Stimulated activated CD4-positive, alpha-beta T cell treated with anti-CD3 and anti-CD28 coated beads, Interleukin-4, amount 100 ng/mL, for 4 hours (primary cell): ENCODE data around the gene F12.

Experiments
- DNase-seq, 2 experiments: peaks; one replicate each; pipeline ENCODE4 v3.0.0-alpha.2; 2020

Gene F12

DNA sequence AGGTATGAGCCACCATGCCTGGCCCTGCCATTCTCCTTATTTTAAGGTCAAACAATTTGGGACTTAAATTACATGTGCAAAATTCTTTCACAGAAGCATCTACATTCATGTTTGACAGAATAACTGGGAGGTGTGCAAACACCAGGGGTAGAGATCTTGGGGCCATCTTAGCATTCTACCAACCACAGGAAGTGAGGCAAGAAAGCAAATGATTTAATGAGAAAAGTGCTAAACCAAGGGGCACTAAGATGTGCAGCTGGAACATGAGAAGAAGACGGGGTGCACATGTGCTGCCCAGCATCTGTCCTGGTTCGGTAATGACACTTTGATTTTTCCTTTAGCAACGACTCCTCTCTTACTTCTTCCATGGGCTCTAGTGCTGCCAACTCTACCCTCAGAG, 1.2 kb upstream of the F12 start:
- DNase-seq, result no peak

DNA sequence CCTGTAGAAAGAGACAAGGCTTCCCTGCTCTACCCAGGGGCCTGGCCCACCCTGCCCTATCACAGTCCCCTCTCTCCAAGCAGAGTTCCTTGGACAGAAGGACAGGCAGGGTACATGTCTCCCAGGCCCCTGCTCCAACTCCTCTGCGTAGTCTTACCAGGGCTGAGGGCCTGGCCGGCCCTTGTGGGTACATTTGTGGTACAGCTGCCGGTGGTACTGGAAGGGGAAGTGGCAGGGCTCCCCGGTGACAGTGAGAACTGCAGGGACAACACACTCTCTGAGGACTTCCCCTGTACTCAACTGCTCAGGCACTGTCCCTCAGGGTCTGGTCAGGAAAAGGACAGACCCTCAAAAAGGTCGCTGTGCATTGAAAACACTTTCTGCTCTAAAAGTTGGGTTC, 3.6 kb downstream of the F12 start:
- DNase-seq, result no peak

GRCh38 chr5:177405312-177405711, 4.1 kb downstream of the F12 start:
- DNase-seq, result no peak

DNA sequence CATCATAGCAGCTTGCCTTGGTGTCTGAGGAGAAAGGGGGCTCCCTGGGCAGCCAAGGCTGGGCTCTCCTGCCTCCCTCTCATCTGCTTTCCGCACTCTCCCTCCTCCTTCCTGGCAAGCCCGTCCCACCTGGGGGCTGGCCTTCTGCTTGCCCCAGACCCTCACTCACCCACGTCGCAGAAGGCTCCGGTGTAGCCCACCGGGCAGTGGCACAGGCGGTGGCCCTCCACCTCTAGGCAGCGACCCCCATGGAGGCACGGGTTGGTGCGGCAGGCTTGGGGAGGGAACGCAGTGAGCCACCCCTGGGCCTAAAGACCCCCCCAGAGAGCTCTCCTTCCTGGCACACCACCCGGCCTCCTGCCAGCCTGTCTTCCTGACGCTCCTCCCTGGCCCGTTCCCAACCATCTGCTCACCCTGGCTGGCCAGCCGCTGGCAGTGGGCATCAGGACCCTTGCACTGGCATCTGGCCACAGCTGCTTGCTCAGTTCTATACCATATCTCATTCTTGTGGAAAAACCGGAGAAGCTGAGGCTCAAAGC, 4.7 kb downstream of the F12 start:
- DNase-seq, result no peak

GRCh38 chr5:177403792-177404640, 5.3 kb downstream of the F12 start:
- DNase-seq, result peak; percentile 83 to 85

DNA sequence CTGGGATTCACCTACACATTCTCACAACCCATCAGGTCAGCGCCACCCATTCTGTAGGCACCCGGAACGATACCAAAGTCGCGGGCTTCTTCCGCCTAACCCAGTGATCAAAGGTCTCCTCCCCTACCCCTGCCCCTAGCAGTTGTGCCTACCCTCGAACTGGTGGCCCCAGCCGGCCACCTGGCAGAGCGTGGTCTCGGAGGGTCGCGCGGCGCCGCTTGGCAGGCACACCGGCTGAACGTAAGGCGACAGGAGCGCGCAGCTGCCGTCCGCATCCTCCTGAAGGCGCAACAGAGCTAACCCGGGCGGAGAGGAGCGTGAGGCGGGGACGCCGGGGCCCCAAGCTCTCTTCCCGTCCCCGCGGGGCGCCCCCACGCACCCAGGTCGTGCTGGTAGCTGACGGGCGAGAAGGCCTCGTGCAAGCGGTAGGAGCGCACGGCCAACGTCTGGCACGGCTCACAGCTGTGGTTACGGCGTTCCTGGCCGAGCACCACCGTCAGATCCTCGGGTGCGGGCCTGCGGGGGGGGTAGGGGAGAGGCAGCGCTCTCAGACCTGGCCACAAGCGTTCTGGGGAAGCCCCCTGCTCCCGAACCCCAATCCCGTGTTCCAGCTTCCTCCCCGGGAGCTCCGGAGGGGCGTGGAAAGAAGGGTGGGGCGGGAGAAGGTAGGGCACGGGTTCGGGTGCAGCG, 6.1 kb downstream of the F12 start:
- DNase-seq, result peak; percentile 41 to 49

DNA sequence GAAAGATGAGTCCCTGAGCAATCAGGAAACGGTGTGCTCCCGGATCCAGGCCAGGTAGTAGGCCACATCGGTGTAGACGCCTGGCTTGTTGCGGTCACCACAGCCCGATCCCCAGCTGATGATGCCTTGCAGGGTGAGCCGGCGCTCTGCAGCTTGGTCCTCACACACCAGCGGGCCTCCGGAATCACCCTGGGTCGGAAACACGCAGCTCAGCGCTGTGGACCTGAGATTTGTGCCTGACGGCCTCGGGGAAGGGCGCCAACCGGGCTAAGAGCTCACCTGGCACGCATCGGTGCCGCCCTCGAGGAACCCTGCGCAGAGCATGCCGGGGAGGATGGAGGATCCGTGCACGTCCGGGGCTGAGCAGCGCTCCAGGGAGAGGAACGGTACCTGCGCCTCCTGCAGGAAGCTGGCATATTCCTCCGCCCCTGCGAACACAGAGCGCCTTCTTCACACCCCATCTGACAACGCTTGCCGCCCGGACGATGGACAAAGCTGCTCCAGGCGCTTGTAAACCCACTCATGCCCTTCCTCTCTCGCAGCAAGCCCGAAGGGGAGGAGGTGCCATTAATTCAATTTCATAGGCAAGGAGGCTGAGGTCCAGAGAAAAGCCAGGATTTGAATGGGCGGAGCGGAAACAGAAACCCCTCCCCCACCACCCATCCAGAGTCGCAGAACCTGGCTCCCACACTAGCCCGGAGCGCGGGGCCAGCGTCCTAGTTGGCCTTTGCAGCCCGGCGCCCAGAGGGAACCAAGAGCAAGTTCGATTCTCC, 6.9 kb downstream of the F12 start:
- peak; percentile 65 to 70 for DNase-seq

DNA sequence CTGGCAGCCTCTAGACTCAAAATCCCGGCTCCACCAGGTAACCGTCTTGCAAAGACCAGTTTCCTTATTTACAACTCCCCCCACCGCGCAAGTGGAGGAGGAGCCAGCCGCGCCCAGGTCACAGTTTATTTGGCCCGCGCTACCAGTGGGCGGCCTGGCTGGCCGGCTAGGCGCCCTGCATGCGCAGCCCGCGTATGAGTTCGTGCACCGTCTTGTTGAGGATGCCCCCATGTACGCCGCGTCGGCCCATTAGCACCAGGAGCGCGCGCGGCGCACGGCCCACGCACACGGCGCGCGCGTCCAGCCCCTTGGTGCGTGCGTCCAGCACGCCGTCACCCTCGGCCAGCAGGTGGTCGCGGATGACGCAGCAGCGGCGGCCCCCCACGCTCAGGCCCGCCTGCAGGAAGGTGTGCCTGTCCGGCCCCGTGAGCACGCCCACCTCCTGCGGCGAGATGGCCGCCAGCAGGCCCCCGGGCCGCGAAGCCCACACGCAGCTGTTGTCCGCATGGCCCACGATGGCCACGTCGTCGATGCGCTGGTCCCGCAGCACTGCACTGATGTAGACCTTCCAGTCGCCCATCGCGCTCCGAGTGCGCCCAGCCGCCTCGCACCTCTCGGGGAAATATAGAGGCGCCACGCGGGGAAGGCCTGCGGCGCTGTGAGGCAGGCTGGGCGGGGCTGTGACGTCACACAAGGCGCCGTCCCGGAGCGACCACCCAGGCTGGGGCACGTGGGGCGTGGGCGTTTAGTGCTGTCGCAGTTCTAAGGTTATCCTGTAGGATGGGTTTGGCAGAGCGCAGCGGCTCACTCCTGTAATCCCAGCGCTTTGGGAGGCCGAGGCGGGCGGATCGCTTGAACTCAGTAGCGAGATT, 9.1 kb downstream of the F12 start, which contains the start of gene PFN3:
PFN3 (minus strand) TSS at position 665 of the 872 bp plus-strand sequence; CDS start at position 580, 85 bp downstream.
- DNase-seq, result no peak

GRCh38 chr5:177397875-177398390, 11.4 kb downstream of the F12 start:
- DNase-seq, result no peak

GRCh38 chr5:177396807-177397206, 12.6 kb downstream of the F12 start:
- no peak for DNase-seq

DNA sequence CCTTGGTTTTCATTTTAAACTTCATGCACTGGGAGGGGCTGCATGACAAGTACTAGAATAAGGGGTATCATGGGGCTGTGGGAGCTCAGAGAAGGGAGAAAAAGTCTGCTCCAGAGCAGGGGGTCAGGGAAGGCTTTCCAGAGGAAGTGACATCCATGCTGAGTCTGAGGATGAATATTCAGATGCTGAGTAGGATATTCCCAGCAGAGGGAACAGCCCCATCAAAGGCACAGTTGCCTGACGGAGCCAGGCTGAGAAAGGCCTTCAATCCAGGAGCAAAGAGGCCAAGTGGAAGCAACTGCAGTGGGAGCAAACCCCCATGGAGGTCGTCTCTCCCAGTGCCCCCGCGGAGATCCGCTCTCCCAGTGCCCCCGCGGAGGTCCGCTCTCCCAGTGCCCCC, 13.3 kb downstream of the F12 start:
- no peak for DNase-seq

GRCh38 chr5:177393990-177394389, 15.4 kb downstream of the F12 start:
- no peak for DNase-seq

DNA sequence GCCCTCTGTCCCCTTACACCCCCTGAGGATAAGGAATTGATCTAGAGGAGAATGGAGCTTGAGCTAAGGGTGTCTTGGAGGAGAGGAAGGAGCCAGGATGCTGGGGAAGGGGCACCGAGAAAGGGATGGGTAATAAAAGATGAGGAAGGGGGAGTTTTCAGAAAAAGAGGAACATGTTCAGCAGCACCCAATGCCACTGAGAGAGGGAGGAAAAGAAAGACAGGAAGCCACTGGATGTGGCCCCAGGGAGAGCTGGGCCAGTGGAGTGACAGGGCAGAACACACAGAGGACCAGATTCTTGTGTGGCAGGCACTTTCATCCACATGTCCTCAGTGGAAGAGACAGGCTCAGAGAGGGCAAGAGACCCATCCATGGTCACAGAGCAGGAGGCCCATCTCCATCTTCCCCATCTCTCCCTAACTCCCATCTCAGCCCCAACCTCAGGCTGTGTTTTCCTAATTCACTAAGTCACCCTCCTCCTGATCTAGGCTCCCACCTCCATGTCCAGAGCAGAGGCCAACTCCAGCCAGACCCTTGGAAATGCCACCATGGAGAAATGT, 16.1 kb downstream of the F12 start:
- no peak for DNase-seq

GRCh38 chr5:177392765-177393164, 16.6 kb downstream of the F12 start:
- no peak for DNase-seq

DNA sequence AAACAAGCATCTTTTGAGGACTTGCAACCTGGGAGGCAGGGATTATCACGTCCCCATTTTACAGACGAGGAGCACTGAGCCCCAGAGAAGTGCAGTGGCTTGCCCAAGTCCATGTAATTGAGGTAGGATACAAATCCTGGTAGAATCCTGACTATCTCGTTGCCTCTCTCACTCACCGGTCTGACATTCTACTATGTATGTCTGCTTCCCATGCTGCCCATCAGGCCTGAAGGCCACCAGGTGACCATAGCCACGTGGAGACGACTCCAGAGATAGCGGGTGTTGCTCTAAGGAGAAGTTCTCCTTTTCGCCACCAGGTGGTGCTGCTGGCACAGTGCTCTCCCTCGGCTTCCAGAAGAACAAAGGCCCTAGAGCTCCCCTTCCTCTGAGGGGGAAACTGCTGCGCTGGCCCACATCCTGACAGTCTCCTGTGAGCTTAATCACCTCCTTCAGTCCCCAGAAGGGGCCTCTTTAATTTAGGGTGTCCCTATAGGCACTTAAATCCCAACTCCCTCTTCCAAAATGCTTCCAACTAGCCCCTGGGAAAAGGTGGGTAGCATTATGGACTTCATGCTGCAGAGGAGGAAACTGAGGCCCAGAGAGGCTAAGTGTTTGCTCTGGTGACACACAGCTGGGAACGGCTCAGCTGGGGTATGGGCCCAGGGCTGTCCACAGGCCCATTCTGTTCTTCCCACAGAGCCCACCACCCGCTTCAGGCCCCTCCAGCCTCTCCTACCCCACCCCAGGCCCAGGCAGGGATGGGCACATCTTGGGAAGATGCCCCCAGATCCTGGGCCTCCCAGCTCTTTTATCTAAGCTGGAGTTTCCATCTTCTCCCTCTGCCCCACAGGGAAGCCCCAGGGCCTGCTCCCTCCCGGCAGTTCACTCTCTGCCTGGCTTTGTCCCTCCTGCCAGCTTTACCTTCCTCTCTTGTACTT, 18.7 kb downstream of the F12 start:
- DNase-seq, result peak; percentile 81 to 83

DNA sequence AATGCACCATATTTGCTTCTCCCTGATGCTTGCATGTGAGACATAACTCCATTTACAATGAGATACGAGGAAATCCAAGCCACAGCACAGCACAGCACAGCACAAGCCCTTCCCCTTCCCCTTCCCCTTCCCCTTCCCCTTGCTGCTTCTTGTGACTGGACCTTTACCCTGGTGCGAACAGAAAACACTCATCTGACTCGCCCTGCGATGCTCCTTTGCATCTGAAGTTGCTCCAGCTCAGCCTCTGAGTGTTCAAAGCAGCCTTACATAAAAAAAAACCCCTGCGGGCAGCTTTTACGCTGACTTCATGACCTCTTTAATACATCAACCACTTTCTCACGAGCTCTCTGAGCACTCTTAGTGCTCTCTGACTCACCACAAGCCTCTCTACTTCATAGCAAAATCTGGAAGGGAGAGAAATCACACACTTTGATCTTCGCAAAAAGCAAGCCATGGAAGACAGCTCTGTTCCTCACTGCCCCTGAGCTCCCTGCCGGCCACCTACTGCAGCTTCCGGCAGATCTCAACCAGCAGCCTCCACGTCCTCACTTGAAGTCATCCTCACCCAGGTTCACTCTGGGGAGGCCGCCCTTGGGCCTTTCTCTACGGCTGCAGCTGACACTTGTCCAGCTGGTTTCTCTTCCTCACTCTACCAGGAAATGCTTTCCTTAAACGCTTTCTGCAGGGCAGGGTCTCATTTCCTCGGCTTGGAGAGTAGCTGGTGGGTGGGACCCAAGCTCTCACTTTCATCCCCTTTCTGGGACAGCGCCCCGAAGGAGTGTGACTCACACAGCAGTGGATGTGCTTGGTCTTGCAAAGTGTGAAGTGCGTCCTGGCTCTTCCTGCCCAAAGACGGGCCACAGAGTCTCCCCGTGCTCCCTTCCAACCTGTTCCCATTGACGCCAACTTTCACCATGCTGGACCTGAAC, 19.9 kb downstream of the F12 start:
- peak in 1 of 2 experiments; percentile 56 for DNase-seq

DNA sequence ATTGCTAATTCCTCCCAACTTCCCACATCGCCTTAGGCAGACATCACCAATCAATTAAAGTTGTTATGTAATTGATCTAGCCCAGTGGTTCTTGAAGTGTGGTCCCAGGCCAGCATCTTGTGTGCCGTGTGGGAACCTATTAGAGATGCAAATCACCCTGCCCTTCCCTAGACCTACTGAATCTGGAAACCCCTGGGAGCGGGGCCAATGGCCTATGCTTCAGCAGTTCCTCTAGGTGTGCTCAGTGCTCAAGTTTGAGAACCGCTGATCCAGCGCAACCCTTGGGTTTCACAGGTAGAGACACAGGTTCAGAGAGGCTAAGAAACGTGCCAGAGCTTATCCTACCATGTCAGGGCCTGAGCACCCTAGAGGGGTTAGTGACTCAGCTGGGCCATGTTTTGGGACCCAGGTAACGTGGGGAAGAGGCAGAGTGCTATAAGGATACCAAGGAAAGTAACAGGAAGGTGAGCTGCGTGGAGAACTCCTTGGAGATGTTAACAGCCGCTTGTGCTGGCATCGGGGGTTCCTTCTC, 20.8 kb downstream of the F12 start:
- DNase-seq, result no peak

DNA sequence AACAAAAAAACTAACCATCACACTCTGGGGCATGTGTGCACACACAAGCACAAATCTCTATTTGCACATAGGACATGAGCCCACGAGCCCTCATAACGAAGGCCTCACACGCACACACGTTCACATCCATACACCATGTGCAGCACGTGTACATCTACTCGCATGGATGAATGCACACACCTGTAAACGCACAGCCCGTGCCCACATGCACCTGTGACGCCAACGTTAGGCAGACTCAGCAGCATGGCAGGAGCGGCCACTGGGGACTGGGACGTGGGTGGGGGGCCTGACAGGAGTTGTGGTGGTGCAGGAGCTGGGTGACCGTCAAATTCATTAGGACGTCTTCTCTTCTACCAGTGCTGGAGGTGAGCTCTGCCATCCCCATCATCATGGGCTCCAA, 22.0 kb downstream of the F12 start:
- no peak for DNase-seq

DNA sequence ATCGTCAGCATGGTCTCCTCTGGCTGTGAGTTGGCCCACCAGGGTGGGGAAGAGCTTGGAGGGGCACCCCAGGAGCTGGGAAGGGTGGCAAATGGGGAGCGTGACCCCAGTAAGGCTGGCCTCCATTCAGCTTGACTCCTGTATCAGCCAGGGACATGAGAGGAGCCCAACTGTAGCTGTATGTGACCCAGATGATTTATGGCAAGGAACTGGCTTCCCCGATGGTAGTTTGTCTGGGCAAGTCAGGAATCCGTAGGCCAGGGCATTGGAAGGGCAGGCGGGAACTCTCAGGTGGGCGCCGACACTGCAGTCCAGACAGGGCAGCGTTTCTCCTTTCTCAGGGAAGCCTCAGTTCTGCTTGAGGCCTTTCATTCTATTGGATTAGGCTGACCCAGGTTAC, 22.8 kb downstream of the F12 start:
- no peak for DNase-seq
